ENCODE data around the gene OLFM3.

The OLFM3 gene

DNA sequence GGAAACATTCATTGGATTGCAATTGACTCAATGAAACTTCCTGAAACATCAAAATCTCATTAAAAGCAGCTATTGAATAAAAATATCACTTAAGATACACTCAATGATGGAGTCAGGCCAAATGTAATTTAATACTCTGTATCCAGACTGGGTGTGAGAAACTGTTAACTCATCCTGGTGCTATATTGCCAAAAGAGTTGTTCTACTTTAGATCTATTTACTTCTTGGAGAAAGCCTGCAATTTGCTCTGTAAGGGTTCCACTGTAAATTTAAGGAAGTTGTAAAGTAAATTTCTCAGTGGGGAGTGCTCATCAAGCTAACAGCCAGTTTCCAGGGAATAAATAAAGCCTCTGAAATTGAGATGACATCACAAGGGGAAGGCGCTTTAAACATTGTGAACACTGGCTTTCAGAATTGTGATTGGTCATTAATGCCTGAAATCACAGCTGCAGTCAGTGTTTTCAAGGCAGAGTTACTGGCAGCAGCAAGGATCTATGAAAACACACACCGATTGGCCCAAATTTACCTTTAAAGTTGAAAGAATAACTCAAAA is 91.4 kb downstream of the OLFM3 start:
- no peak for DNase-seq (ENCODE audit: low read depth, low spot score)
- ChIA-PET CTCF (no interaction called here), POLR2A (no interaction called here)
- H3K4me3 ChIP-seq (ENCODE audit: low read depth, low read length), result no peak overlapping the region
- TF ChIP-seq, protein P1, sequence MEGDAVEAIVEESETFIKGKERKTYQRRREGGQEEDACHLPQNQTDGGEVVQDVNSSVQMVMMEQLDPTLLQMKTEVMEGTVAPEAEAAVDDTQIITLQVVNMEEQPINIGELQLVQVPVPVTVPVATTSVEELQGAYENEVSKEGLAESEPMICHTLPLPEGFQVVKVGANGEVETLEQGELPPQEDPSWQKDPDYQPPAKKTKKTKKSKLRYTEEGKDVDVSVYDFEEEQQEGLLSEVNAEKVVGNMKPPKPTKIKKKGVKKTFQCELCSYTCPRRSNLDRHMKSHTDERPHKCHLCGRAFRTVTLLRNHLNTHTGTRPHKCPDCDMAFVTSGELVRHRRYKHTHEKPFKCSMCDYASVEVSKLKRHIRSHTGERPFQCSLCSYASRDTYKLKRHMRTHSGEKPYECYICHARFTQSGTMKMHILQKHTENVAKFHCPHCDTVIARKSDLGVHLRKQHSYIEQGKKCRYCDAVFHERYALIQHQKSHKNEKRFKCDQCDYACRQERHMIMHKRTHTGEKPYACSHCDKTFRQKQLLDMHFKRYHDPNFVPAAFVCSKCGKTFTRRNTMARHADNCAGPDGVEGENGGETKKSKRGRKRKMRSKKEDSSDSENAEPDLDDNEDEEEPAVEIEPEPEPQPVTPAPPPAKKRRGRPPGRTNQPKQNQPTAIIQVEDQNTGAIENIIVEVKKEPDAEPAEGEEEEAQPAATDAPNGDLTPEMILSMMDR (IDR thresholded peaks at IDR 0.05; ENCODE audit: insufficient read depth, low read length, missing control alignments), result no peak

DNA sequence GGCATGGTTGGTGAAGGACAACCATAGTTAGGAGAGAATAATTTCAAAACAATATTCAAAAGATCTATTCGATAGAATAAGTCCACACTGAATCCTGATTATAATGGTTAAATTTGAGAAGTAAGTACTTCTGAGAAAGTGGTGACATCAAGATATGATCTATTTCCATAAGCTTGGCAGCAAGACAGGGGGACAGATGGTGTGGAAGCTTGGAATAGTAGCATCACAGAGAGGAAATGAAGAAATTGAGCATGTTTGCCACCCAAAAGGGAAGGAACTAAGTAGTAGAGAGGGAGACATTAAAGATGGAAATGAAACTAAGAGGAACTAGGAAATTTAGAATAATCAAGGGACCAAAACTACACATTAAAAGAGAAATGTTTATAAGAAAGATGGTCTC is 94.5 kb downstream of the OLFM3 start:
- TF ChIP-seq, protein P1 (IDR thresholded peaks at IDR 0.05; ENCODE audit: insufficient read depth, low read length, missing control alignments), result no peak
- POLR2A ChIA-PET, result no interaction called here
- CTCF ChIA-PET, result no interaction called here
- no peak overlapping the region for H3K4me3 ChIP-seq (ENCODE audit: low read depth, low read length)
- DNase-seq (ENCODE audit: low read depth, low spot score), result no peak

DNA sequence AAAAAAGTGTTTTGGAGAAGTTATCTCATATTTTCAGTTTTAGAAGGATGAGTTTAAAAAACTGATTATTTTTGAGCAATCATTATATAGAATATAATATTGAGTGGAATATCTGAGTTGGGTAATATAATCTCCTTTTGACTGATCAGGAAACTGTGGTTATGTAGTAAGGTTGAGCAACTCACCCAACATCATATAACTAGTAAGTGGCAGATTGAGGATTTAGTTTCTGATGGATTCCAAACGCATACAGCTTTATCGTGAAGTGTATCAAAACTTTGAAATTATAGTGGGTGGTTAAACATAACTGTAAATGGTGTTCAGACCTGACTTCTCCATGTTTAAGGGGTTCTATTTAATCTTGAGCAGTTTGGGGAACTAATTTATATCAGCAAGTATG is 98.6 kb downstream of the OLFM3 start:
- TF ChIP-seq, protein P1 (IDR thresholded peaks at IDR 0.05; ENCODE audit: insufficient read depth, low read length, missing control alignments), result no peak
- ChIA-PET CTCF (no interaction called here), POLR2A (no interaction called here)
- no peak overlapping the region for H3K4me3 ChIP-seq (ENCODE audit: low read depth, low read length)
- DNase-seq (ENCODE audit: low read depth, low spot score), result no peak

DNA sequence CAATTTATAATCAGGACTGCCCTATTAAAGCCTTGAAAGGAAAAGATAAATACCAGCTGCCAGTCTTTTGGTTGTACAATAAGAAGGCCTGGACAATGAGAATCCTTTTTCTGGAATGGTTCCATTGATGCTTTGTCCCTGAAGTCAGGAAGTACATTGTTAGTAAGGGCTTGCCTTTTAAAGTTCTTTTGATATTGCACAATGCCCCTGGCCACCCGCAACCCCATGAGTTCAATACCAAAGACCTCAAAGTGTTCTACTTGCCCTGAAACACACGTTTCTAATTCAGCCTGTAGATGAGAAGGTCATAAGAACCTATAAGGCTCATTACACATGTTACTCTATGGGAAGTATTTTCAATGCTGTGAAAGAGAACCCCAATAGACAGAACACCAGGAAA is 112.1 kb downstream of the OLFM3 start:
- DNase-seq (ENCODE audit: low read depth, low spot score), result no peak
- ChIA-PET POLR2A (no interaction called here), CTCF (no interaction called here)
- no peak overlapping the region for H3K4me3 ChIP-seq (ENCODE audit: low read depth, low read length)
- TF ChIP-seq, protein P1 (IDR thresholded peaks at IDR 0.05; ENCODE audit: insufficient read depth, low read length, missing control alignments), result no peak

DNA sequence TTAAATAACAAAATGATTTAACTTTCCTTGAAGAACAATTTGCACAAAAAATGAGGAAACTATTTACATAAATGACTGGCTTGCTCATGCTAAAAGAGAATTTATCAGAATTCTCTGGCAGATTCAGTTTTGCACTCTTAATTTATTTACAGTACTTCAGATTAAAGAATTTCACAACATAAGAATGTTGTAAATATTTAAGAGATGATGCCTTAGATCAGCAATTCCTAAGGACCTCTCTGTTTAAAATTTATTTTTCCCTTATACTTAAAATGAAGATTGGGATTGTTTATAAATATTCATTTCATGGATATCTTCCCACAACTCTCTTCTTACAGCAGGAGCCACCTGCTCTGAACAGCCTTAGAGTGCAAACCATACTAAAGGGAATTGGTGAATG is 120.8 kb downstream of the OLFM3 start:
- no peak overlapping the region for H3K4me3 ChIP-seq (ENCODE audit: low read depth, low read length)
- DNase-seq (ENCODE audit: low read depth, low spot score), result no peak
- POLR2A ChIA-PET, result no interaction called here
- CTCF ChIA-PET, result no interaction called here
- TF ChIP-seq, protein P1 (IDR thresholded peaks at IDR 0.05; ENCODE audit: insufficient read depth, low read length, missing control alignments), result no peak

DNA sequence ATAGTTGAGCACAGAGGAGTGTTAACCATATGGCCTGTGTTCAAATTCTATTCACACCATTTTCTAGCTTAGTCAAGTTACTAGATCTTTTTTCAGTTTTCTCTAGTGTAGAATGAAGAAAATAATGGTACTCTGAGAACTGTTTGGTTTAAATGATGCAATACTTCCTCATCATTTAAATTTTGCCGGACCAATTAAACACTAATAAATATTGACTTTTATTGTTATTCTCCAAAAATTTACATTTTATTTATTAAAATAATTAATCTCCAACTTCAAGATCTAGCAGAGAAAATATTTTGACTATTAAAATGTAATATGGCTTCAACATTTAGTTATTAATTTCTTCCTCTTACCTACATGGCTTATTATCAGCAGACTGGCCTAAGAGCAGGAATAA is 123.1 kb downstream of the OLFM3 start:
- POLR2A ChIA-PET, result no interaction called here
- CTCF ChIA-PET, result no interaction called here
- DNase-seq (ENCODE audit: low read depth, low spot score), result no peak
- H3K4me3 ChIP-seq (ENCODE audit: low read depth, low read length), result no peak overlapping the region
- TF ChIP-seq, protein P1 (IDR thresholded peaks at IDR 0.05; ENCODE audit: insufficient read depth, low read length, missing control alignments), result no peak

Data from AG04449 (cell line).